ENCODE measurements around the gene KCNQ1. TPM values are rescaled to one million over a fixed set of nuclear protein-coding genes. Genes with fewer than 3 reads are reported as not detected.

Gene KCNQ1
- total and polyA plus RNA-seq, 2 of the 13 experiments (the other 11 are each of a cell fraction or from before 2014, with no cell fraction given): 0.02 to 0.08 TPM

GRCh38 chr11:2577031-2577990 lies 132.5 kb downstream of the KCNQ1 start:
- Histone ChIP-seq H3K79me2 (ENCODE audit: insufficient read depth, low read length) (no peaks in the 10 kb centered on the region), H3K36me3 (replicated peaks in 1 of 2; ENCODE audit: control insufficient read depth in 1 of 2, insufficient read depth in 2 of 2, low read length in 2 of 2) (no peaks in the 10 kb centered on the region), H2AFZ (ENCODE audit: low read length) (no peak overlapping the region), H4K20me1 (ENCODE audit: insufficient read depth, low read length) (no peaks in the 10 kb centered on the region), H3K4me1 (ENCODE audit: insufficient read depth, low read length) (no peaks in the 10 kb centered on the region), H3K9ac (ENCODE audit: insufficient read depth, low read depth, low read length) (no peak overlapping the region), H3K4me2 (ENCODE audit: low read depth, low read length) (no peak overlapping the region), H3K4me3 (replicated peaks in 1 of 3; ENCODE audit: insufficient read depth in 1 of 3, low read depth in 2 of 3, low read length in 3 of 3) (no peak overlapping the region), H3K27ac (ENCODE audit: extremely low read length, insufficient read depth, low read length) (no peak overlapping the region), H3K9me3 (ENCODE audit: low read length) (no peaks in the 10 kb centered on the region), H3K27me3 (ENCODE audit: control insufficient read depth in 1 of 2, insufficient read depth in 2 of 2, low read length in 2 of 2) (peaks cover 22 to 95% of the 10 kb centered on the region in 2 experiments)
- DNase-seq (ENCODE audit: low spot score) (no peak), ATAC-seq (no peak), FAIRE-seq (no peak)
- in situ Hi-C loops (cut with HindIII; ENCODE audit: extremely low pct_ligation_motif_present, low pct_unique_long_range_greater_than_20kb): no loop called here
- intact Hi-C loops (cut with micrococcal nuclease; ENCODE audit: unreplicated experiment): no loop called here
- no TSS peak for BruUV-seq (replicated peaks)
- POLR2A ChIA-PET: no interaction called here
- TF ChIP-seq ZNF776 (CRISPR knock-in tag; IDR thresholded peaks at IDR 0.05): no peak
- TF ChIP-seq, protein P1, sequence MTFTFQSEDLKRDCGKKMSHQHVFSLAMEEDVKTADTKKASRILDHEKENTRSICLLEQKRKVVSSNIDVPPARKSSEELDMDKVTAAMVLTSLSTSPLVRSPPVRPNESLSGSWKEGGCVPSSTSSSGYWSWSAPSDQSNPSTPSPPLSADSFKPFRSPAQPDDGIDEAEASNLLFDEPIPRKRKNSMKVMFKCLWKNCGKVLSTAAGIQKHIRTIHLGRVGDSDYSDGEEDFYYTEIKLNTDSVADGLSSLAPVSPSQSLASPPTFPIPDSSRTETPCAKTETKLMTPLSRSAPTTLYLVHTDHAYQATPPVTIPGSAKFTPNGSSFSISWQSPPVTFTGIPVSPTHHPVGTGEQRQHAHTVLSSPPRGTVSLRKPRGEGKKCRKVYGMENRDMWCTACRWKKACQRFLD (CRISPR knock-in tag; IDR thresholded peaks at IDR 0.05; ENCODE audit: borderline replicate concordance): no peak
- no peak for TF ChIP-seq KAT7 (CRISPR knock-in tag; IDR thresholded peaks at IDR 0.05; ENCODE audit: borderline replicate concordance)
- no peak for TF ChIP-seq MBD4 (IDR thresholded peaks at IDR 0.05; ENCODE audit: borderline replicate concordance, low read length)
- no peak for TF ChIP-seq SOX6 (IDR thresholded peaks at IDR 0.05)
- no peak for TF ChIP-seq SOX6 (CRISPR knock-in tag; IDR thresholded peaks at IDR 0.05)
- TF ChIP-seq CTCF (CRISPR knock-in tag; IDR thresholded peaks at IDR 0.05): no peak
- TF ChIP-seq, protein P2, sequence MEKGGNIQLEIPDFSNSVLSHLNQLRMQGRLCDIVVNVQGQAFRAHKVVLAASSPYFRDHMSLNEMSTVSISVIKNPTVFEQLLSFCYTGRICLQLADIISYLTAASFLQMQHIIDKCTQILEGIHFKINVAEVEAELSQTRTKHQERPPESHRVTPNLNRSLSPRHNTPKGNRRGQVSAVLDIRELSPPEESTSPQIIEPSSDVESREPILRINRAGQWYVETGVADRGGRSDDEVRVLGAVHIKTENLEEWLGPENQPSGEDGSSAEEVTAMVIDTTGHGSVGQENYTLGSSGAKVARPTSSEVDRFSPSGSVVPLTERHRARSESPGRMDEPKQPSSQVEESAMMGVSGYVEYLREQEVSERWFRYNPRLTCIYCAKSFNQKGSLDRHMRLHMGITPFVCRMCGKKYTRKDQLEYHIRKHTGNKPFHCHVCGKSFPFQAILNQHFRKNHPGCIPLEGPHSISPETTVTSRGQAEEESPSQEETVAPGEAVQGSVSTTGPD (CRISPR knock-in tag; IDR thresholded peaks at IDR 0.05): no peak
- no peak for TF ChIP-seq AFF4 (CRISPR knock-in tag; IDR thresholded peaks at IDR 0.05)
- no peak for TF ChIP-seq ZSCAN25 (CRISPR knock-in tag; IDR thresholded peaks at IDR 0.05)
- no peak for TF ChIP-seq ZFP37 (CRISPR knock-in tag; IDR thresholded peaks at IDR 0.05; ENCODE audit: borderline replicate concordance)
- no peak for TF ChIP-seq ZNF563 (CRISPR knock-in tag; IDR thresholded peaks at IDR 0.05)
- TF ChIP-seq HNRNPH1 (optimal IDR thresholded peaks at IDR 0.05; ENCODE audit: low read depth, low read length): no peak
- TF ChIP-seq ZFAT (CRISPR knock-in tag; conservative IDR thresholded peaks at IDR 0.05): no peak
- WGBS (ENCODE audit: low lambda C conversion rate): 60% methylated on average over 21 of the region's 33 CpGs
- CTCF ChIA-PET (ENCODE audit: low intra/inter-chr PET ratio, low total read pairs): no interaction called here

Data from HepG2 (cell line).